Upper lobe of left lung (tissue), 6 donors: ENCODE results near the gene CNRIP1. TPM values are rescaled to one million over a fixed set of nuclear protein-coding genes. Genes with fewer than 3 reads are reported as not detected.

Source experiments
- ATAC-seq, 2 donors: fragments of 200-7000 bp; cut with Tn5 transposase; one replicate each; pipeline ENCODE4 v1.9.1; 2022; ENCODE audit warnings: mild to moderate bottlenecking in 2 of 2, moderate library complexity in 2 of 2; ENCODE audit not compliant: low FRiP score in 2 of 2
- DNase-seq, 2 donors: peaks; one replicate each; pipeline ENCODE4 v3.0.0-alpha.2; 2019 to 2020
- H3K27ac ChIP-seq, 4 donors: fragments of 200-600 bp; sonication (generic); one replicate each; pipeline ENCODE4 v1.5.1; 2016 to 2019
- H3K27me3 ChIP-seq, 4 donors: fragments of 200-600 bp; sonication (generic); one replicate each; pipeline ENCODE4 v1.5.1; 2017 to 2019
- H3K36me3 ChIP-seq, 4 donors: fragments of 200-600 bp; sonication (generic); one replicate each; pipeline ENCODE4 v1.5.1; 2016 to 2019
- H3K4me1 ChIP-seq, 4 donors: fragments of 200-600 bp; sonication (generic); one replicate each; pipeline ENCODE4 v1.5.1; 2018 to 2019
- H3K4me3 ChIP-seq, 4 donors: fragments of 200-600 bp; sonication (generic); one replicate each; pipeline ENCODE4 v1.5.1; 2017 to 2019; ENCODE audit warnings: mild to moderate bottlenecking in 2 of 4, moderate library complexity in 1 of 4
- H3K9me3 ChIP-seq, 4 donors: fragments of 200-600 bp; sonication (generic); one replicate each; pipeline ENCODE4 v1.5.1; 2018 to 2019
- EP300 ChIP-seq, 4 donors: sonication (generic); formaldehyde crosslinking; IDR thresholded peaks; one replicate each; pipeline ENCODE4 v1.5.1; 2017; ENCODE audit warnings: antibody characterized with exemption in 4 of 4, control low read depth in 2 of 4
- POLR2A ChIP-seq, 4 donors: fragments of 450-650 bp; IDR thresholded peaks; one replicate each; pipeline ENCODE4 v1.5.1; 2016 to 2017; ENCODE audit warnings: antibody characterized with exemption in 4 of 4, mild to moderate bottlenecking in 2 of 4
- POLR2AphosphoS5 ChIP-seq, 2 donors: sonication (generic); formaldehyde crosslinking; IDR thresholded peaks; one replicate each; pipeline ENCODE4 v1.5.1; 2017; ENCODE audit warnings: antibody characterized with exemption in 2 of 2
- WGBS, 2 donors: methylation state at CpG; one replicate each; pipeline ENCODE4 v1.1.5; 2017 to 2018; 5-methylcytosine and 5-hydroxymethylcytosine counted together
- total RNA-seq, 6 donors: library from RNA; depleted of rRNA in 4 of 6; stranded (reverse); fragments of >200 nt in 4 of 6; gene quantifications; one replicate each; pipeline versions ENCODE4 v1.1.0 to v1.2.1, GENCODE V29; 2016 to 2021
- TF ChIP-seq, protein P1 (sequence below), 6 experiments: fragments of 450-650 bp in 4 of 6; fragments of 200-600 bp in 2 of 6; sonication (generic) in 2 of 6; IDR thresholded peaks; one replicate each; pipeline ENCODE4 v1.5.1; 2016 to 2019; ENCODE audit warnings: antibody characterized with exemption in 6 of 6
- donor health status: DM: no; HTN: no; CAD: no; lungs with moderate emphysema.
- donor health status: DM: no; HTN: yes; CAD: no; lungs with severe emphysema.

CNRIP1 gene
- total RNA-seq, 6 donors from 2014 or later = 6.3 to 26.4 (median 10.8) TPM

DNA sequence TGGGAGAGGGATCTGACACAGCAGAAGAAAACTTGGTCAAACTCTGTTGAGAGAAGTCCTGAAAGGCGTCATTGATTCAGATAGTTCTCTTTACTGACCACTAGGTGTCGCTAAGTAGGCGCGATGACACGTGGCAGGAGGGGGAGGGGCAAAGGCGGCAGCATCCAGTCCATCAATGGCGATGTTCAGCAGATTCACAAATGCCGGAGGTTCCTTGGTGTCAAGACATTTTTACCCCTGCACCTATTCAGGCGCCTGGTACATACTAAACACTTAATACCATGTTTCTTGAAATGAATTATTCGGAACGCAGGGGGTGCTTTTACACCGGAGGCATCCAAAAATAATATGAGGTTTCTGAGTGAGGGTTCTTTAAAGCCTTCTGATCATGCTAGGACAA is 42.3 kb upstream of the CNRIP1 start:
- H3K27ac ChIP-seq = peak overlapping the region in 1 of 4 donors; percentile 58

DNA sequence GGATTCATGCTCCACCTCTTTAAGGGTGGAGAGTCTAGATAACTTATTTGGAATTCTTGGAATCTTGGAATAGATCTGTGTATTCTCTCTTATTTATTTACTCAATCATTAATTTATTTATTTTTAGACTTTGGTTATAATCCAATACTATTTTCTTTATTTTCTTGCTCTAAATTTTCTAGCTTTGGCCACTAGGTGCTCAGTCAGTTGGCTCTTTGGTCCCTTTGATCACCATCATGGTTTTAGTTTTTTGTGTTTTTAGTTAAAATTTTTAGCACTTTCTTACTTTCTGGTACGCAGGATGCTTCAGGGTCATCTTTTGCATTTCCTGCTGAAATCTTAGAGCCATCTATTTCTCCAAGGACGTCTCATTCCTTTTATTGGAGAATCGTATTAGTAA is 40.1 kb upstream of the CNRIP1 start:
- 87 to 90% methylated on average over 3 of the region's 3 CpGs for WGBS, 2 donors
- TF ChIP-seq POLR2AphosphoS5 (IDR thresholded peaks at IDR 0.05) (no peak), POLR2A (IDR thresholded peaks at IDR 0.05) (no peak), EP300 (IDR thresholded peaks at IDR 0.05) (no peak)
- TF ChIP-seq, protein P1, sequence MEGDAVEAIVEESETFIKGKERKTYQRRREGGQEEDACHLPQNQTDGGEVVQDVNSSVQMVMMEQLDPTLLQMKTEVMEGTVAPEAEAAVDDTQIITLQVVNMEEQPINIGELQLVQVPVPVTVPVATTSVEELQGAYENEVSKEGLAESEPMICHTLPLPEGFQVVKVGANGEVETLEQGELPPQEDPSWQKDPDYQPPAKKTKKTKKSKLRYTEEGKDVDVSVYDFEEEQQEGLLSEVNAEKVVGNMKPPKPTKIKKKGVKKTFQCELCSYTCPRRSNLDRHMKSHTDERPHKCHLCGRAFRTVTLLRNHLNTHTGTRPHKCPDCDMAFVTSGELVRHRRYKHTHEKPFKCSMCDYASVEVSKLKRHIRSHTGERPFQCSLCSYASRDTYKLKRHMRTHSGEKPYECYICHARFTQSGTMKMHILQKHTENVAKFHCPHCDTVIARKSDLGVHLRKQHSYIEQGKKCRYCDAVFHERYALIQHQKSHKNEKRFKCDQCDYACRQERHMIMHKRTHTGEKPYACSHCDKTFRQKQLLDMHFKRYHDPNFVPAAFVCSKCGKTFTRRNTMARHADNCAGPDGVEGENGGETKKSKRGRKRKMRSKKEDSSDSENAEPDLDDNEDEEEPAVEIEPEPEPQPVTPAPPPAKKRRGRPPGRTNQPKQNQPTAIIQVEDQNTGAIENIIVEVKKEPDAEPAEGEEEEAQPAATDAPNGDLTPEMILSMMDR (IDR thresholded peaks at IDR 0.05) = no peak
- H3K27me3 ChIP-seq = no peaks in the 10 kb centered on the region
- ATAC-seq = no peak
- peaks cover 0 to 8% (median 2%) of the 10 kb centered on the region in 4 donors for H3K4me1 ChIP-seq
- H3K4me3 ChIP-seq = no peak overlapping the region
- H3K9me3 ChIP-seq = no peaks in the 10 kb centered on the region
- DNase-seq = no peak
- H3K36me3 ChIP-seq = no peaks in the 10 kb centered on the region
- no peak overlapping the region for H3K27ac ChIP-seq

More for the DNA sequence above, 42.3 kb upstream of the CNRIP1 start:
- peak overlapping the region in 1 of 4 donors; percentile 27 for H3K4me3 ChIP-seq
- ATAC-seq (peak; percentile 85 to 92), DNase-seq (peak; percentile 42 to 82)
- no peaks in the 10 kb centered on the region for H3K27me3 ChIP-seq
- H3K36me3 ChIP-seq = no peaks in the 10 kb centered on the region
- TF ChIP-seq, protein P1 (IDR thresholded peaks at IDR 0.05) = peak; percentile 66 to 86 (median 82)
- TF ChIP-seq POLR2AphosphoS5 (IDR thresholded peaks at IDR 0.05) (peak in 1 of 2 donors; percentile 23), EP300 (IDR thresholded peaks at IDR 0.05) (no peak)
- 21 to 34% methylated on average over 11 to 12 of the region's 12 CpGs for WGBS, 2 donors
- H3K4me1 ChIP-seq = peaks cover 0 to 8% (median 2%) of the 10 kb centered on the region in 4 donors
- H3K9me3 ChIP-seq = no peaks in the 10 kb centered on the region

GRCh38 chr2:68357605-68358337 is 38.0 kb upstream of the CNRIP1 start:
- H3K4me3 ChIP-seq = no peak overlapping the region
- peak in 1 of 2 donors; percentile 28 for DNase-seq
- TF ChIP-seq, protein P1 (IDR thresholded peaks at IDR 0.05) = peak in 4 of 6 experiments; percentile 19 to 40 (median 38)
- TF ChIP-seq POLR2A (IDR thresholded peaks at IDR 0.05) (no peak), EP300 (IDR thresholded peaks at IDR 0.05) (no peak), POLR2AphosphoS5 (IDR thresholded peaks at IDR 0.05) (no peak)
- H3K27me3 ChIP-seq = no peaks in the 10 kb centered on the region
- H3K36me3 ChIP-seq = no peaks in the 10 kb centered on the region
- WGBS, 2 donors = 70 to 72% methylated on average over 6 of the region's 6 CpGs
- peak; percentile 66 to 67 for ATAC-seq
- H3K4me1 ChIP-seq = peaks cover 0 to 8% (median 2%) of the 10 kb centered on the region in 4 donors
- no peak overlapping the region for H3K27ac ChIP-seq
- H3K9me3 ChIP-seq = no peaks in the 10 kb centered on the region

- H3K36me3 ChIP-seq = no peaks in the 10 kb centered on the region
- DNase-seq (peak in 1 of 2 donors; percentile 2), ATAC-seq (no peak)
- H3K27ac ChIP-seq = no peak overlapping the region
- no peak for TF ChIP-seq POLR2A (IDR thresholded peaks at IDR 0.05)
- TF ChIP-seq, protein P1 (IDR thresholded peaks at IDR 0.05) = no peak
- TF ChIP-seq POLR2AphosphoS5 (IDR thresholded peaks at IDR 0.05) = no peak
- TF ChIP-seq EP300 (IDR thresholded peaks at IDR 0.05) = no peak
- peaks cover 0 to 2% (median 0%) of the 10 kb centered on the region in 4 donors for H3K4me1 ChIP-seq
- H3K27me3 ChIP-seq = no peaks in the 10 kb centered on the region
- H3K4me3 ChIP-seq = no peak overlapping the region
- H3K9me3 ChIP-seq = no peaks in the 10 kb centered on the region
- 96 to 99% methylated on average over 4 of the region's 4 CpGs for WGBS, 2 donors
Measured at GRCh38 chr2:68356599-68357239, 37.0 kb upstream of the CNRIP1 start.
